Measurements from ENCODE around the gene SLC2A11.
"Not testable (repeated sequence)": the region's sequence is repeated elsewhere in the genome, so short reads cannot be mapped to it uniquely, and the experiment has no call there.

Gene SLC2A11

DNA sequence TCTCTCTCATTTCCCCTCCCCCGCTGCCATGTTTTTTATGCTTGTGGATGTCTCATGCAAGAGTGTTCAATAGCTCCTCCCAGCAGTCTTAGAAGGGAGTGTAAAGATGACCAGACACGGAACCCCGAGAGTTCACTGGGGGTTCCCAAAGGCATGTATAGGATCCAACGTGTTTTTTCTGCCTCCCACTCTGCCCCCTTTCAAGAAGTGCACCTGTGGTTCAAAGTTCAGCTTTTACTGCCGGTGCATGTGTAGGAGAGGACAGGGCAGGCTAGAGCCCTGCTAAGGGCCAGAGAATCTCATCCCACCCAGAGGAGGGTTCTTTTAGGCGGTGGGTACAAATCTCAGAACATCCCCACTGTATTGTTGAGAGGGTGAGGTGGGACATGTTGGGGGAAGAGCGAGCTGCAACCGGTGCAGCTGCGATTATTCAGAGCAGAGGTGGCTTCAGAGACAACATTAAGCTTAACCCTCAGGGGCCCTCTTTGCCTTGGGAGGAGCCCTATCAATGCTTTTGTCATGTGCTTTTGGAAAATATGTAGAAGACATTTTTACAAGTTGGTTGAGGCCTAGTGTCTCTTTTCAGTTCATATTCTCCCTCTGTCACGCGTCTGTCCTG is 51.0 kb downstream of the SLC2A11 start:
- DNase-seq (ENCODE audit: low read depth, low spot score) = no peak

DNA sequence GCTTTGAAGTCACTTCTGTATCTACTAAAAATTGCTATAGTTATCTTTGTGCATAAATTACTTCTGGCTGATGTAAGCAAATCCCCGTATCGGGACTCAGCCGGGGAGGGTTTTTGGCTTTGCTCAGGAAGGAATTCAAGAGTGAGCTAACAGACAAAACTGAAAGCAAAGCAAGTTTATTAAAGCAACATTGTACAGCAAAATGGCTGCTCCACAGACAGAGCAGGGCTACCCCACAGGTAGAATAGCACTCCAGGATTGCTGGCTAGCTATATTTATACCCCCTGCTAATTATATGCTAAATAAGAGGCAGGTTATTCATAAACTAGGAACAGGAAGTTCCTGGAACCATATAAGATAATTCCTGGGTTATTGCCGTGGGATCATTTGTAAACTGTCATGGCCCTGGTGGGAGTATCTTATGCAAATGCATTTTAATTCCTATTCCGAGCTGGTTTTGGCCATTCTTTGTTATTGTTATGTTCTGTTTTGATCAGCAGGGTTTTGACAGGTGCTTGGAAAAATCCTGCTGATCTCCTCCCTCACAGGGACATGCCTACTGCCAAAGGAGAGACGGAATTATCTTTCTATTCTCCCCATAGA is 51.7 kb downstream of the SLC2A11 start:
- no peak for DNase-seq (ENCODE audit: low read depth, low spot score)

GRCh38 chr22:23910496-23911190 is 53.0 kb downstream of the SLC2A11 start:
- DNase-seq (ENCODE audit: low read depth, low spot score) = no peak

DNA sequence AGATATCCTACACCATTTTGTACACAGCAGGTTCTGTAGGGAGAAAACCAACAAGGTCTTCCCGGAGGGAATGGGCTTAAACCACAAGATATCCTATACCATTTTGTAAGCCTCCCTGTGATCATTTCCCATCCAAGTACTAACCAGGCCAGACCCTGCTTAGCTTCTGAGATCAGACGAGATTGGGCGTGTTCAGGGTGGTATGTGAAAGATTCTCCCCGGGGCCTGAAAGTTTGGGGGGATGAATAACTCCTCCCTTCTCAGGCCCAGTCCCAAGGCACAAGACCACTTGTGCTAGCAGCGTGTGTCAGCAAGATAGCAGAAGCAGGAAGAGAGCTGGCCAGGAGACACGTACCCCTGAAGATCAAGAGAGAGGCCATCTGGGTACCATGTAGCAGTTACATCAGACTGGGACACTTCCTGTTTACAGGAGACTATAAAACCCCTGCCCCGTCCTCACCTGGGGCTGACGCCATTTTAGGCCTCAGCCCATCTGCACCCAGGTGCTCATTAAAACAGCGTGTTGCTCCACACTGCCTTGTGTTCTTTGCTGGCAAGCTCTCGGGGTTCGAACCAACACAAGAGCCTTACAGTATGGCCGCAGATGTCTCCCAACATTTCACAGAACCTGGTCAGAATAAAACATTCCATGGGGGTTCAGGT is 53.8 kb downstream of the SLC2A11 start:
- DNase-seq (ENCODE audit: low read depth, low spot score) = no peak

DNA sequence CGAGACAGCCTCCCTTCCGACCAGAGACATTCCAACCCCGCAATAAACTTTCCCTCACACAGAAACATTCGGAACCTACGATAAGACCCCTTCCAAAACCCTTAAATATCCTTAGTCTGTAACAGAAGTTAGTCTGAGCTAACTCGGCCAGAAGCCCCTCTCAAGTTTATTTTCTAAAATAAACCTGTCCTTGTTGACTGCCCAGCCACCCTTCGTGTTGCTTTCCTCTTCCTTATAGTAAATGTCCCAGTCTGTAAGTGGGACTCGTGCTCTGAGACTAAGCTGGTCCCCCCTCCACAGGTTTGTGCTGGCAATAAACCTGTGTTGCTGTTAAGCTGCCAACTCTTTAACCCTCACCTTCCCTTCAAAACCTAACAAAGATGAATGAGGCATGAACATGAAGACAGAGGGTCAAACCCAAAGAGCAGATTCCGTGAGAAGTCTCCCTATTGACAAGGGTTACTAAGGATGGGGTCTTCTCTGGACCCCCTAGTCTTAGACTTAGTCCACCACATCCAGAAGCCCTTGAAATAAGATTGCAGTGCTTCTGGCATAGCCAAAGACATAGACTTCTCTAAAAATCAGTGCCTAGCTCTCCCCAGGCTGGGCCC is 54.7 kb downstream of the SLC2A11 start:
- no peak for DNase-seq (ENCODE audit: low read depth, low spot score)

DNA sequence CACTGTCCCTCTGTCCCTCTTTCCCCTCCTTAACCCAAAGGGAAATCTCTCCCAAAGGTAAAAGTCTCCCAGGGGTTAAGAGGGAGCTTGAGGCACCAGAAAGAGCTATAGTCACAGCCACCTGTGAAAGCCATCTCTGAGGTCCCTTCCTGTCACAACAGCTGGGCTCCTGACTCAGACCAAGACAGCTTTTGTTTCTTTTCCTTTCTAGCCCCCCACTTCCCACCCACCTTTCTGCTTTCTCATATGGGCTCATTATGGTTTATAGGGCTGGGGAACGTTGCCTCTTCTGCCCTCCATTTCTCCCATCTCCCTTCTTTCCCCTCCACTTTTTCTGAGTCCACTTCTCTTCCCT is 55.6 kb downstream of the SLC2A11 start:
- DNase-seq (ENCODE audit: low read depth, low spot score) = no peak

GRCh38 chr22:23913661-23914353 is 56.1 kb downstream of the SLC2A11 start:
- peak; percentile 99 for DNase-seq (ENCODE audit: low read depth, low spot score)

DNA sequence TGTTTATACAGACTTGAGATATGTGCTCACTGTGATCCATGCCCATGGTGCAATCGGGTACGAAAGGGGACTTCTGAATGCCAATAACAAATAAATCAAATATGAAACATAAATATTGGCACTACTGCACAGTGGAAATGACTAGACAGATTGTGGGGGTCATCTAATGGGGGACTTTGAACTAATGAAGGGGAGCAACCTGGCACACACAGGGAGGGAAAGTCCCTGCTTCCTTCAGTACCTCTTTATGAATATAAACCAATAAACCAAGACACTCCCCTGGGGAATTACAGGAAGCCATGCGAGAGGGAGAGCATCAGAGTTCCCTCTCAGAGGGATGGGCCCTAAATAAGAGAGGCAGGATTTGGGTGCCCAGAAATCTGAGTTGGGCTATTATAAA is 57.6 kb downstream of the SLC2A11 start:
- no peak for DNase-seq (ENCODE audit: low read depth, low spot score)

DNA sequence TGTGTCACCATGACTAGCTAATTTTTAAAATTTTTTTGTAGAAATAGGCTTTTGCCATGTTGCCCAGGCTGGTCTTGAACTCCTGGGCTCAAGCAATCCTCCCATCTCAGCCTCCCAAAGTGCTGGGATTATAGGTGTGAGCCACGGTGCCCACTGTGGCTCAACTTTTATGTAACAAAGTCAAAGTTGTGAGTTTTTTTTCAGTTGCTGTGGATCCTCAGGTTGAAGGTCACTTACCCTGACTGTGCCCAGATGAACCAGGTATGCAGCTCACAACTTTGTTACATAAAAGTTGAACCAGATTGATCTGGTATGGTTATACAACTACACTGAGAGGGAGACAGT is 62.6 kb downstream of the SLC2A11 start:
- not testable (repeated sequence) for DNase-seq (ENCODE audit: low read depth, low spot score)

- DNase-seq (ENCODE audit: low read depth, low spot score) = not testable (repeated sequence)
Measured at GRCh38 chr22:23921586-23922201, 64.0 kb downstream of the SLC2A11 start.

- DNase-seq (ENCODE audit: low read depth, low spot score) = no peak
Measured at GRCh38 chr22:23922921-23923320, 65.2 kb downstream of the SLC2A11 start.

DNA sequence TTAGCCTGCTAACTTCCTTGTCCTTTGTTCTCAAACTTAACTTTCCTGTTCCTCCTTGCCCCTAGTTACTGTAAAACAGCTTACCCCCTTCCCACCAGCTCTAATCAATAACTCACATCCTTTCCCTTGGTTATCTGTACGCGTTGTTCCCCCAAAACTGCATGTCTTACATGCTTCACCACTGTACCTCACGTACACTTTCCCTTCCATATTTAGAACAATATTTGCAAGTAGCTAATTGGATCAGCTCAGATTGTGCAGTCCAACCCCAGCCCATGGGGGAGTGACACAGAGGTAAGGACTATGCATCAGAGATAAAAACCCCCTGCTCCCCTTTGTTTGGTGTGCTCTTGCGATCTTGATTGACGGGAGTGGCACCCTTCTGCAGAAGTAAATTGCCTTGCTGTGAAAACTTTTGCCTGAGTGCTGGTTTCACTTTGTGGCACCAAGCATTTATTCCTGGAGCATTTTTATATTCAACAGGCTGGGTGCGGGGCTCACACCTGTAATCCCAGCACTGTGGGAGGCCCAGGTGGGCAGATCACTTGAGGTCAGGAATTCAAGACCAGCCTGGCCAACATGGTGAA is 67.4 kb downstream of the SLC2A11 start:
- DNase-seq (ENCODE audit: low read depth, low spot score) = no peak

- DNase-seq (ENCODE audit: low read depth, low spot score) = no peak
Measured at GRCh38 chr22:23926561-23926960, 68.9 kb downstream of the SLC2A11 start.

Data from activated naive CD8-positive, alpha-beta T cell treated with anti-CD3 and anti-CD28 coated beads, Interleukin-2, amount 50 U/mL, for 16 hours (primary cell).